ENCODE data around the gene CNMD. TPM values are rescaled to one million over a fixed set of nuclear protein-coding genes. Genes with fewer than 3 reads are reported as not detected.

Gene CNMD
- total and polyA plus RNA-seq, 3 experiments from 2014 or later = not detected

DNA sequence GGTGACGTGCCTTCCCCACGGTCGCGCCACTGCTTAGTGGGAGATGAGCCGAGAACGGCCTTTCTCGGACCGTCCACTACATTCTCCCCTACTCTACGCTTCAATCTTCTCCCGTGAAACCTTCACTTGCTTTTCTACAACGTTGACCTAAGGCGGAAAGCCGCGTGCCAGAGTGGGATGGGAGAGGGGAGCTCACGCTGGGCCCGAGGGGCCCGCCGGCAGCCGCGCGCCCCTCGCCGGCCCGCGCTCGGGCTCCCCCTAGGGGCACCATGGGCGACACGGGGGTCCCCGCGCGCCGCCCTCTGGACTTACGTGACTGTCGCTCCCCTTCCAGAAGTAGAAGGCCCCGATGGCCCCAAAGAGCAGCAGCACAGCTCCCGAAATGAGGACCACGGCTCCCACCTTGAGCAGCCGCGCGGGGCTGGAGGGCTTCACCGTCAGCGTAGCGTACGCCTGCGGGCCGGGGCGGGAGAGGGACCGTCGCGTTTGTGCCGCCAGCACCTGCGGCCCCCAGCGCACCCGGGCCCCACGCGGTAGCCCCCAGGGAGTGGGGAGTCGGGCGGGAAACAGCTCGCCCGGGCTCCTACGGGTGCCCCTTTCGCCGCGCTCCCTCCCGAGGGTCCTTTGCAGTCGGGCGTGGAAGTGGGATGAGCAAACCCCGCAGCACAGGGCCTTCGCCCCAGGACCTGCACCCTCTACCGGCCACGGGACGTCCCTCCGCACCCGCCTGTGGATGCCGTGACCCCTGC lies 727 bp downstream of the CNMD start:
- no peaks in the 10 kb centered on the region for H3K4me1 ChIP-seq (ENCODE audit: insufficient read depth, low read length)
- peak in 1 of 5 donors; percentile 15 for DNase-seq
- H3K27me3 Mint-ChIP-seq = peaks cover 24 to 68% of the 10 kb centered on the region in 2 donors
- peaks cover 10% of the 10 kb centered on the region for H3K27me3 ChIP-seq (ENCODE audit: insufficient read depth, low read length, poor library complexity, severe bottlenecking)
- H3K4me1 Mint-ChIP-seq = peaks cover 0 to 11% (median 4%) of the 10 kb centered on the region in 3 donors
- peaks cover 0 to 3% (median 0%) of the 10 kb centered on the region in 3 donors for H3K36me3 Mint-ChIP-seq
- peak overlapping the region in 4 of 7 donors; percentile 35 to 41 (median 38) for H3K4me3 Mint-ChIP-seq
- H3K4me3 ChIP-seq (ENCODE audit: low read length) = no peak overlapping the region
- H3K9me3 ChIP-seq (ENCODE audit: low read length) = no peaks in the 10 kb centered on the region
- no peak overlapping the region for H3K27ac ChIP-seq (ENCODE audit: low read depth, low read length)
- no peaks in the 10 kb centered on the region for H3K36me3 ChIP-seq (ENCODE audit: insufficient read depth, low read length)
- H3K9me3 Mint-ChIP-seq = peaks cover 0 to 8% (median 0%) of the 10 kb centered on the region in 5 donors
- POLR2A ChIA-PET = no interaction called here
- CTCF ChIA-PET = interaction anchor here (0.8 kb wide), 1 partner anchor 87 kb away, joined by 3 read pairs; the partner anchor contains the start of gene SUGT1
- no peak overlapping the region for H3K27ac Mint-ChIP-seq

DNA sequence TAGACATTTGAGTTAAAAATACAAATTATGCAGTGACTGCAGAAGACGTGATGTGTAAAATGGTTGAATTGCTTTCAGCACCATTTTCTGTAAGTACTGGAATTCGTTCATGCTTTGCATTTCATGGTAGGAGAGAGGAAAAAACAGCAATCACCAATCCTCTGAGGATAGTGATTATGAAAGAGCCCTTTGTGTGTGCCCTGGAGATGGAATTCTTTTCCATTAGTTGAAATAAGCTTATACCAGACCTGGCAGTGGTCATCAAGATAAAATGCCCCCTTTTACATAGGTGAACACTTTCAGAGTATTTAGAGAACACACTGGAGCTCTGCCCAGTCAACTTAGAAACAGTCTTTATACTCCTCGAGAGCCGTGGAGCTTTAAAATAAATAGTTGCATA lies 1.7 kb downstream of the CNMD start:
- H3K27me3 Mint-ChIP-seq = peaks cover 20 to 64% of the 10 kb centered on the region in 2 donors
- Histone ChIP-seq H3K27ac (ENCODE audit: low read depth, low read length) (no peak overlapping the region), H3K9me3 (ENCODE audit: low read length) (no peaks in the 10 kb centered on the region), H3K4me3 (ENCODE audit: low read length) (no peak overlapping the region), H3K27me3 (ENCODE audit: insufficient read depth, low read length, poor library complexity, severe bottlenecking) (peaks cover 10% of the 10 kb centered on the region), H3K36me3 (ENCODE audit: insufficient read depth, low read length) (no peaks in the 10 kb centered on the region), H3K4me1 (ENCODE audit: insufficient read depth, low read length) (no peaks in the 10 kb centered on the region)
- H3K36me3 Mint-ChIP-seq = peaks cover 0 to 3% (median 0%) of the 10 kb centered on the region in 3 donors
- ChIA-PET POLR2A (no interaction called here), CTCF (no interaction called here)
- peaks cover 0 to 11% (median 4%) of the 10 kb centered on the region in 3 donors for H3K4me1 Mint-ChIP-seq
- peaks cover 0 to 8% (median 0%) of the 10 kb centered on the region in 5 donors for H3K9me3 Mint-ChIP-seq
- no peak overlapping the region for H3K4me3 Mint-ChIP-seq
- no peak overlapping the region for H3K27ac Mint-ChIP-seq
- no peak for DNase-seq

DNA sequence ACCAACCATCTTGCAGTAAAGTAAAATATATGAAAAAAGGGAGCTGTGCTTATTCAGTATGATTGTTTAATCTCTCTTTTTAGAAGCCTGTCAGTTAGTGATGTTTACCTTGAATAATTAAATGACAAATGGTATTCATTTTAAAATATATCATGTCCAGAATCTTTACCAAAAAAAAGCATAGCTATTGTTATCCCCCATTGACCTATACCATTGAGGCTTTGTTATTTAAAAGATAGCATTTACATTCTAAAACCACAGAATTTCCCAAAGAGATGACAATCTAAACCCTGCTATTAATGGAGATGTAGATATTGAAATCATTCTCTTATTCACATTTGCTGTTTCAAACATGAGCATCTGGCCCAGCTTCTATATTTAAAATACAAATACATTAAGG lies 2.2 kb downstream of the CNMD start:
- Histone ChIP-seq H3K27ac (ENCODE audit: low read depth, low read length) (no peak overlapping the region), H3K9me3 (ENCODE audit: low read length) (no peaks in the 10 kb centered on the region), H3K4me3 (ENCODE audit: low read length) (no peak overlapping the region), H3K36me3 (ENCODE audit: insufficient read depth, low read length) (no peaks in the 10 kb centered on the region), H3K4me1 (ENCODE audit: insufficient read depth, low read length) (no peaks in the 10 kb centered on the region), H3K27me3 (ENCODE audit: insufficient read depth, low read length, poor library complexity, severe bottlenecking) (peaks cover 10% of the 10 kb centered on the region)
- Mint-ChIP-seq H3K9me3 (peaks cover 0 to 8% (median 0%) of the 10 kb centered on the region in 5 donors), H3K4me3 (no peak overlapping the region), H3K27ac (no peak overlapping the region), H3K4me1 (peaks cover 0 to 11% (median 4%) of the 10 kb centered on the region in 3 donors), H3K27me3 (peaks cover 18 to 59% of the 10 kb centered on the region in 2 donors), H3K36me3 (peaks cover 0 to under 1% (median 0%) of the 10 kb centered on the region in 3 donors)
- ChIA-PET POLR2A (no interaction called here), CTCF (no interaction called here)
- DNase-seq = no peak

DNA sequence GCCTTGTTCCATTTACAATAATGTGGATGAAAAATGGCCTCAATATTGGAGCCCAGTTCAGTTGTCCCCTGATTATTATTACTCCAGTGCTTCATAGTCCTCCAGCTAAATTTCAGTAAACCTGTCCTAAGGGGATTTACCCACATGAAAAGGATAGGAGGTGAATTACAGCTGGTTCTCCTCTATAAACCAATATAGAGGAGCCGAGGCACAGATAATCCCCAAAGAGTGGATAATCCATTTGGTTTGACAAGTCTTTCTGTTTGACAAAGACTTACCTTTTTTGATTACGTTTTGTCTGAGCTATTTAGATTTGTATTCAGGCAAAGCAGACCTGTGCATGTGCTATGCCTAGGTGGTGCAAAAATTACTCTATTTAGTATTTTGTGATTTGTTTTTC lies 2.7 kb downstream of the CNMD start:
- Histone ChIP-seq H3K27ac (ENCODE audit: low read depth, low read length) (no peak overlapping the region), H3K4me3 (ENCODE audit: low read length) (no peak overlapping the region), H3K27me3 (ENCODE audit: insufficient read depth, low read length, poor library complexity, severe bottlenecking) (peaks cover 10% of the 10 kb centered on the region), H3K36me3 (ENCODE audit: insufficient read depth, low read length) (no peaks in the 10 kb centered on the region), H3K4me1 (ENCODE audit: insufficient read depth, low read length) (no peaks in the 10 kb centered on the region), H3K9me3 (ENCODE audit: low read length) (no peaks in the 10 kb centered on the region)
- peaks cover 0 to 11% (median 4%) of the 10 kb centered on the region in 3 donors for H3K4me1 Mint-ChIP-seq
- ChIA-PET POLR2A (no interaction called here), CTCF (no interaction called here)
- H3K27me3 Mint-ChIP-seq = peaks cover 17 to 53% of the 10 kb centered on the region in 2 donors
- H3K36me3 Mint-ChIP-seq = no peaks in the 10 kb centered on the region
- DNase-seq = no peak
- H3K27ac Mint-ChIP-seq = no peak overlapping the region
- peaks cover 0 to 3% (median 0%) of the 10 kb centered on the region in 5 donors for H3K9me3 Mint-ChIP-seq
- H3K4me3 Mint-ChIP-seq = no peak overlapping the region

DNA sequence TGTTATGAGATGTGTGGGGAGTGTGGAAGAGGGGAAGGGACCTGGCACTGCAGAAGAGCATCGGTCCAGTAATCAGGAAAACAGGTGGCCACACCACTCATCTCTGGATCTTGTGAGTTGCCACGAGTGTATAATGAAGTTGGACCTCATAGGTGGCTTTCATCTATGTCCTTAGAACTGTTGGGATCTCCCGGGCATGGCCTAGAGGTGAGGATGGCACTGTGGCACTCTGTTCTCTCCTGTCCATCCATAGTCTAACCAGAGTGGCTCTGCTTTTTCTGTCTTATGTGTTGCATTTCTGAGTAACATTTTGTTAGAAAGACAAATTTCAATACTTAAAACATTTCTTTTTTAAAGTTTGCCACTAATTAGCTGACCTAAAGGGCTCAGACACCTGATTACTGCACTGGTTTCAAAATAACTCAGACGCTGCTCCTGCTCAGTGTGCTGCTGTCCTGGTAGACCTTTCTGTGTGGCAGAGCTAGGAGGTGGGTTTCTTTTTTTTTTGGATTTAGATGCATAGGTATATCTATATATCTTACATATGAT lies 5.5 kb downstream of the CNMD start:
- CTCF ChIA-PET = no interaction called here

DNA sequence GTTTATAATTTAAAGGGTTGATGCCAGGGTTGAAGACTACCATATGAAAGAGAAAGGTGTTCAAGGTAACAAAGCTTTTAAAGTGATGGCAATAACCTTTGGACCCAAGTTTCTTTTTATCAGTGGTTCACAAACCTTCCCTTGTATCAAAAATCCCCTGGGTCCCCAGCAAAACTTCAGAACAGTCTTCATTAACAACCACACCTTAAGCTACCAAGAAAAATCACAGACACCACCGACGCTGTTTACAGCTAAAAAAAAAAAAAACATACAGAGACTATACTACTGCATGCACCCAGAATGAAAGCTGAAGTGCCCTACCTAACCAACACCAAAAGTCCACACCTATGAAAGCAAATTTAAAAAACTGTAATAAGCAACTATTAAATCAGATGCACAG lies 13.4 kb downstream of the CNMD start:
- no peak overlapping the region for H3K27ac ChIP-seq (ENCODE audit: low read depth, low read length)
- H3K4me3 Mint-ChIP-seq = no peak overlapping the region
- H3K4me3 ChIP-seq (ENCODE audit: low read length) = no peak overlapping the region
- peaks cover 0 to 6% (median 0%) of the 10 kb centered on the region in 3 donors for H3K36me3 Mint-ChIP-seq
- ChIA-PET POLR2A (no interaction called here), CTCF (no interaction called here)
- no peaks in the 10 kb centered on the region for H3K36me3 ChIP-seq (ENCODE audit: insufficient read depth, low read length)
- H3K9me3 Mint-ChIP-seq = peaks cover 3 to 11% (median 5%) of the 10 kb centered on the region in 5 donors
- peaks cover 17 to 25% of the 10 kb centered on the region in 2 donors for H3K27me3 Mint-ChIP-seq
- no peak overlapping the region for H3K27ac Mint-ChIP-seq
- H3K4me1 Mint-ChIP-seq = peaks cover 0 to 4% (median 3%) of the 10 kb centered on the region in 3 donors
- no peaks in the 10 kb centered on the region for H3K4me1 ChIP-seq (ENCODE audit: insufficient read depth, low read length)
- no peaks in the 10 kb centered on the region for H3K27me3 ChIP-seq (ENCODE audit: insufficient read depth, low read length, poor library complexity, severe bottlenecking)
- H3K9me3 ChIP-seq (ENCODE audit: low read length) = no peaks in the 10 kb centered on the region
- DNase-seq = no peak

More for the DNA sequence above, 5.5 kb downstream of the CNMD start:
- Histone ChIP-seq H3K4me3 (ENCODE audit: low read length) (no peak overlapping the region), H3K4me1 (ENCODE audit: insufficient read depth, low read length) (no peaks in the 10 kb centered on the region), H3K27ac (ENCODE audit: low read depth, low read length) (no peak overlapping the region), H3K27me3 (ENCODE audit: insufficient read depth, low read length, poor library complexity, severe bottlenecking) (peaks cover 5% of the 10 kb centered on the region), H3K9me3 (ENCODE audit: low read length) (no peaks in the 10 kb centered on the region), H3K36me3 (ENCODE audit: insufficient read depth, low read length) (no peaks in the 10 kb centered on the region)
- peaks cover 5 to 33% of the 10 kb centered on the region in 2 donors for H3K27me3 Mint-ChIP-seq
- H3K4me1 Mint-ChIP-seq = peaks cover 0 to 5% (median 2%) of the 10 kb centered on the region in 3 donors
- H3K27ac Mint-ChIP-seq = no peak overlapping the region
- DNase-seq = no peak
- no peaks in the 10 kb centered on the region for H3K36me3 Mint-ChIP-seq
- no peak overlapping the region for H3K4me3 Mint-ChIP-seq
- H3K9me3 Mint-ChIP-seq = peaks cover 0 to 5% (median 0%) of the 10 kb centered on the region in 5 donors
- POLR2A ChIA-PET = no interaction called here

DNA sequence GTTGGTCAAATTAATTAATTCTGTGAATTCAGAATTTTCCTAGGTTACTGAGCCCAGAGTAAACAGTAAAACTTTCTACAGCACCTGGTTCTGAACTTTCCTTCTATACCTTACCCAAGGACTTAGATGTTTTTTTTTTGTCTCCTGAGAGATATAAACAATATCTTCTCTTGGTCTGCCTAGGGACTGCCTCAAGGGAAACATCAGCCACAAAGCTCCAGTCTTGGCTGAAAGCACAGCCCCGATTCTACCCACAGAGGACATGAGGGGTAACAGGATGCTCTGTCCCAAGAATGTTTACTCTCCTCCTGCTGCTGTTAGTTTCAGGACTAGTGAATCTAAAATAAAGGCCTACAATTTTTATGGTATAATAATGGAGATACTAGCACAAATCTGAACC lies 14.3 kb downstream of the CNMD start:
- H3K36me3 ChIP-seq (ENCODE audit: insufficient read depth, low read length) = no peaks in the 10 kb centered on the region
- no peaks in the 10 kb centered on the region for H3K4me1 ChIP-seq (ENCODE audit: insufficient read depth, low read length)
- ChIA-PET POLR2A (no interaction called here), CTCF (no interaction called here)
- H3K4me1 Mint-ChIP-seq = peaks cover 0 to 4% (median 3%) of the 10 kb centered on the region in 3 donors
- H3K36me3 Mint-ChIP-seq = peaks cover 0 to 6% (median 0%) of the 10 kb centered on the region in 3 donors
- peaks cover 17 to 27% of the 10 kb centered on the region in 2 donors for H3K27me3 Mint-ChIP-seq
- no peaks in the 10 kb centered on the region for H3K27me3 ChIP-seq (ENCODE audit: insufficient read depth, low read length, poor library complexity, severe bottlenecking)
- no peak overlapping the region for H3K4me3 Mint-ChIP-seq
- H3K9me3 ChIP-seq (ENCODE audit: low read length) = no peaks in the 10 kb centered on the region
- H3K4me3 ChIP-seq (ENCODE audit: low read length) = no peak overlapping the region
- DNase-seq = no peak
- H3K27ac Mint-ChIP-seq = no peak overlapping the region
- no peak overlapping the region for H3K27ac ChIP-seq (ENCODE audit: low read depth, low read length)
- peaks cover 0 to 11% (median 4%) of the 10 kb centered on the region in 5 donors for H3K9me3 Mint-ChIP-seq

DNA sequence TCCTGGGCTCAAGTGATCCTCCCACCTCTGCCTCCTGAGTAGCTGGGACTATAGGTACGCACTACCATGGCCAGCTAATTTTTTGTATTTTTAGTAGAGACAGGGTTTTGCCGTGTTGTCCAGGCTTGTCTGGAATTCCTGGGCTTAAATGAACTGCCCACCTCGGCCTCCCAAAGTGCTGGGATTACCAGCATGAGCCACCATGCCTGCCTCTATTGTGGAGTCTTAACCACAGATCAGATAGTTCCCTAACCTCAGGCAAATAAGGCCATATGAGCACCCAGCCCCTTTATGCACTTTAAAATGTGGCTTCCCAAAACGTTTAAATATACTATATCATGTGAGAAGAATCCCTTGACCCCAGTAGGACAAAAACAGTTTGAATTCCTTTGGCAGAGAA lies 16.4 kb downstream of the CNMD start:
- Mint-ChIP-seq H3K36me3 (peaks cover 0 to 23% (median 0%) of the 10 kb centered on the region in 3 donors), H3K27ac (no peak overlapping the region), H3K4me1 (no peaks in the 10 kb centered on the region), H3K4me3 (no peak overlapping the region), H3K9me3 (peaks cover 12 to 23% (median 16%) of the 10 kb centered on the region in 5 donors), H3K27me3 (peaks cover 31 to 46% of the 10 kb centered on the region in 2 donors)
- ChIA-PET CTCF (interaction anchor here (1.7 kb wide), 1 partner anchor 10 kb away, joined by 5 read pairs; no protein-coding TSS in a partner anchor), POLR2A (no interaction called here)
- DNase-seq = no peak
- H3K27ac ChIP-seq (ENCODE audit: low read depth, low read length) = no peak overlapping the region
- H3K36me3 ChIP-seq (ENCODE audit: insufficient read depth, low read length) = no peaks in the 10 kb centered on the region
- H3K9me3 ChIP-seq (ENCODE audit: low read length) = no peaks in the 10 kb centered on the region
- no peaks in the 10 kb centered on the region for H3K27me3 ChIP-seq (ENCODE audit: insufficient read depth, low read length, poor library complexity, severe bottlenecking)
- H3K4me3 ChIP-seq (ENCODE audit: low read length) = no peak overlapping the region
- no peaks in the 10 kb centered on the region for H3K4me1 ChIP-seq (ENCODE audit: insufficient read depth, low read length)
